Measurements from ENCODE around the gene SIAH2.

SIAH2 gene

DNA sequence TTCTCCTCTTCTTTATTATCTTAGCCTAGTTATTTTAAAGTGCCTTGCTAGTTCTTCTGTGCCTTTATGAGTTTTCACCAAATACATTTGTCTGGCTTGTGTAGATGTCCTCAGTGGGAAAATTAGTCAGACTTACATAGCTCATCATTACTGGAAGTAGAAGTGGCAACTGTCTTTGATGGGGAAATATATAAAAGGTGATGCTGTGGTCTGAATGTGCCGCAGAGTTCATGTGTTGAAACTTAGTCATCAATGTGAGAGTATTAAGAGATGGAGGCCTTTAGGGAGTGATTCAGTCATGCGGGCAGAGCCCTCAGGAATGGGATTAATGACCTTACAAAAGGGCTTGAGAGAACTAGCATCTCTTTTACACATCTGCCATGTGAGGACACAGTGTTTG, 52.9 kb downstream of the SIAH2 start:
- Histone ChIP-seq H3K4me1 (ENCODE audit: control insufficient read depth, insufficient read depth, low read length) (no peaks in the 10 kb centered on the region), H3K9me3 (ENCODE audit: control insufficient read depth, low read length) (no peaks in the 10 kb centered on the region), H3K36me3 (ENCODE audit: control insufficient read depth, insufficient read depth, low read length) (no peaks in the 10 kb centered on the region), H3K27ac (ENCODE audit: insufficient read depth, low read depth, low read length, poor library complexity, severe bottlenecking) (no peak overlapping the region), H3K4me3 (ENCODE audit: insufficient read depth, low read depth, low read length) (no peak overlapping the region), H3K27me3 (ENCODE audit: control insufficient read depth, insufficient read depth, low read length, poor library complexity, severe bottlenecking) (no peaks in the 10 kb centered on the region)
- 95 to 99% methylated on average over 2 of the region's 2 CpGs for WGBS, 2 experiments

GRCh38 chr3:150703756-150704344, 59.1 kb downstream of the SIAH2 start, which contains the start of gene ERICH6:
TSS of gene ERICH6 (minus strand) at chr3:150703920. CDS start at chr3:150703898, 22 bp downstream.
- Histone ChIP-seq H3K9me3 (ENCODE audit: control insufficient read depth, low read length) (no peaks in the 10 kb centered on the region), H3K4me3 (ENCODE audit: insufficient read depth, low read depth, low read length) (peak within 1 kb of the TSS; percentile 50), H3K27me3 (ENCODE audit: control insufficient read depth, insufficient read depth, low read length, poor library complexity, severe bottlenecking) (no peaks in the 10 kb centered on the region), H3K4me1 (ENCODE audit: control insufficient read depth, insufficient read depth, low read length) (no peaks in the 10 kb centered on the region), H3K36me3 (ENCODE audit: control insufficient read depth, insufficient read depth, low read length) (no peaks in the 10 kb centered on the region), H3K27ac (ENCODE audit: insufficient read depth, low read depth, low read length, poor library complexity, severe bottlenecking) (peak within 1 kb of the TSS; percentile 78)
- WGBS, 2 experiments = 1 to 2% methylated on average over 35 of the region's 35 CpGs

GRCh38 chr3:150703299-150703755, 59.6 kb downstream of the SIAH2 start:
- 39 to 43% methylated on average over 29 of the region's 29 CpGs for WGBS, 2 experiments
- Histone ChIP-seq H3K36me3 (ENCODE audit: control insufficient read depth, insufficient read depth, low read length) (no peaks in the 10 kb centered on the region), H3K27ac (ENCODE audit: insufficient read depth, low read depth, low read length, poor library complexity, severe bottlenecking) (no peak overlapping the region), H3K4me3 (ENCODE audit: insufficient read depth, low read depth, low read length) (peak overlapping the region; percentile 50), H3K4me1 (ENCODE audit: control insufficient read depth, insufficient read depth, low read length) (no peaks in the 10 kb centered on the region), H3K9me3 (ENCODE audit: control insufficient read depth, low read length) (no peaks in the 10 kb centered on the region), H3K27me3 (ENCODE audit: control insufficient read depth, insufficient read depth, low read length, poor library complexity, severe bottlenecking) (no peaks in the 10 kb centered on the region)

- Histone ChIP-seq H3K9me3 (ENCODE audit: control insufficient read depth, low read length) (no peaks in the 10 kb centered on the region), H3K36me3 (ENCODE audit: control insufficient read depth, insufficient read depth, low read length) (no peaks in the 10 kb centered on the region), H3K27ac (ENCODE audit: insufficient read depth, low read depth, low read length, poor library complexity, severe bottlenecking) (no peak overlapping the region), H3K4me3 (ENCODE audit: insufficient read depth, low read depth, low read length) (no peak overlapping the region), H3K27me3 (ENCODE audit: control insufficient read depth, insufficient read depth, low read length, poor library complexity, severe bottlenecking) (no peaks in the 10 kb centered on the region), H3K4me1 (ENCODE audit: control insufficient read depth, insufficient read depth, low read length) (no peaks in the 10 kb centered on the region)
- 81 to 98% methylated on average over 1 to 2 of the region's 2 CpGs for WGBS, 2 experiments
Measured at GRCh38 chr3:150699068-150699639, 63.8 kb downstream of the SIAH2 start.

- no peak overlapping the region for H3K4me3 ChIP-seq (ENCODE audit: insufficient read depth, low read depth, low read length)
- H3K36me3 ChIP-seq (ENCODE audit: control insufficient read depth, insufficient read depth, low read length) = no peaks in the 10 kb centered on the region
- H3K27ac ChIP-seq (ENCODE audit: insufficient read depth, low read depth, low read length, poor library complexity, severe bottlenecking) = no peak overlapping the region
- H3K9me3 ChIP-seq (ENCODE audit: control insufficient read depth, low read length) = no peaks in the 10 kb centered on the region
- no peaks in the 10 kb centered on the region for H3K4me1 ChIP-seq (ENCODE audit: control insufficient read depth, insufficient read depth, low read length)
- H3K27me3 ChIP-seq (ENCODE audit: control insufficient read depth, insufficient read depth, low read length, poor library complexity, severe bottlenecking) = no peaks in the 10 kb centered on the region
Measured at GRCh38 chr3:150697646-150698045, 65.3 kb downstream of the SIAH2 start.

DNA sequence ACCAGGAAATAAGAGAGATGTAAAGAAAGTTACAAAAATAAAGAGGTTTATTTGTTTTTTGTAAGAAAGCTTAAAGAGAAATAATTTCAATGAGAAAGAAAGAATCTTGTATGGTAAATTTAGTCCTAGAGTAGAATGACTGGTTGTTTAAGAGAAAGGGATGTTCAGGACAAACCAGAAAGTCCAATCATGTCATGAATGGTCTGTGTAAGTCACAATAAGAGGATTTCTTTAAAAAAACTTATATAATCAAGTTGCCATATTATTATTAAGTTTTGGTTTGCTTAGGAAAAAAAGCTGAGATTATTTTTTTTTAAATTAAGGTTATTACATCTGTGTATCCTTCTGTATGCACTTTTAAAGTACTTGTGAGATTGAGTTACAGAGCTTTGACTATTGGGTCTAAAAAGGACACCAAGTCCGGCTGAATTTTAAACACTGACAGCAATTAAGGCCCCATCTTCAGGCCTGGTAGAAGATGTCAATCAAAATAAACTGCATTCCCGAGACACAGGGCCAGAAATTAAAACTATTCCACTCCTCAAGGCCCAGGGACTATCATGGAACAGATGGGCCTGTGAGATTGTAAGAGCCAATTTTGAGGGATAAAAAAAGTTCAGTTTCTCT, 71.4 kb downstream of the SIAH2 start:
- no peaks in the 10 kb centered on the region for H3K36me3 ChIP-seq (ENCODE audit: control insufficient read depth, insufficient read depth, low read length)
- peaks cover 4% of the 10 kb centered on the region for H3K9me3 ChIP-seq (ENCODE audit: control insufficient read depth, low read length)
- H3K4me1 ChIP-seq (ENCODE audit: control insufficient read depth, insufficient read depth, low read length) = no peaks in the 10 kb centered on the region
- H3K27me3 ChIP-seq (ENCODE audit: control insufficient read depth, insufficient read depth, low read length, poor library complexity, severe bottlenecking) = no peaks in the 10 kb centered on the region
- no peak overlapping the region for H3K27ac ChIP-seq (ENCODE audit: insufficient read depth, low read depth, low read length, poor library complexity, severe bottlenecking)
- H3K4me3 ChIP-seq (ENCODE audit: insufficient read depth, low read depth, low read length) = no peak overlapping the region
- 87 to 91% methylated on average over 2 of the region's 2 CpGs for WGBS, 2 experiments
